OCI-LY1 (cell line): ENCODE data around the gene PFN3.

Experiments
- EZH2 ChIP-seq: fragments of 200-600 bp; sonication (generic), shearing (Covaris generic); IDR thresholded peaks from 2 replicates; pipeline ENCODE4 v1.8.0; 2017; ENCODE audit warnings: borderline replicate concordance, mixed run types, mild to moderate bottlenecking, antibody characterized with exemption, low read length, moderate library complexity, mixed read lengths
- TF ChIP-seq, protein P1 (sequence below): fragments of 200-600 bp; sonication (generic), shearing (Covaris generic); IDR thresholded peaks from 2 replicates; pipeline ENCODE4 v1.5.1; 2017; ENCODE audit warnings: mild to moderate bottlenecking, antibody characterized with exemption, low read length, moderate library complexity, mixed read lengths

DNA sequence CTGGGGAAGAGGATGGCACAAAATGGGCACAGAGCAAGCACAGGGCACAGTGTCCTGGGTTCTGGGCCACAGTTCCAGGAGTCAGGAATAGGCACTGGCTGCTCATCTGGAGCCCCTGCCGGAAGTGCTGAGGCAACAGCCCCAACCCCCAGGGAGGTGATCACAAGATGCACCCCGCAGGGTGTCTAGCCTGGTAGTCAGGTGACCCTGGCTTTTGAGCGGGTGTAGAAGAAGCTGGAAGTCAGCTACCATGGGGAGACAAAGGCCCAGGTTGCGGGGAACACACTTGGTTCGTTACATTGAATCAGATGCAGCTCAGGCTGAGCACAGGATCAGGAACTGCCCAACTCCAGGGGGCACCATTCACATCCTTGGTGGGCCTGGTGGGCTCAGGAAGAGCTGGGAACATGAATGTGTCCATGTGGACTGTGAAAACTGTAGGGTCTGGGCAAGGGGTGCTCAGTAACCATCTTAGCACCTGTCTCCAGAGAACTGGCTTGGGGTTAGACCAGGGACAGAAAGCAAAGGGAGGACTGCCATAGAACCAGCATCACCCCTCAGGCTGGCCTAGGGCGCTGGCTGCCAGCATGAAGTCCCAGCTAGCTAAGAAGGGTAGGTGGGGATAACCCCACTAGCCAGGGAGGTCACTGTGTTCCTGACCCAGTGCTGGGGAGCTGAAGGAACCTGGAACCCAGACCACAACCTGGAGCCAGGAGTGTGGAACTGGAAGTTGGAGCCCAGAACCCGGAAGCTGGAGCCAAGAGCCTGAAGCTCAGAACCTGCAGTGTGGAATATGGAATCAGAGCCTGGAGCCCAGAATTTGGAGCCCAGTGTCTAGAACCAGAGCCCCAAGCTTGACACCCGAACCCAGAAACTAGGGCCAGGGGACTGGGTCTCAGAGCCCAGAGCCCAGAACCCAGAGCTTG lies 22.3 kb downstream of the PFN3 start:
- TF ChIP-seq, protein P1, sequence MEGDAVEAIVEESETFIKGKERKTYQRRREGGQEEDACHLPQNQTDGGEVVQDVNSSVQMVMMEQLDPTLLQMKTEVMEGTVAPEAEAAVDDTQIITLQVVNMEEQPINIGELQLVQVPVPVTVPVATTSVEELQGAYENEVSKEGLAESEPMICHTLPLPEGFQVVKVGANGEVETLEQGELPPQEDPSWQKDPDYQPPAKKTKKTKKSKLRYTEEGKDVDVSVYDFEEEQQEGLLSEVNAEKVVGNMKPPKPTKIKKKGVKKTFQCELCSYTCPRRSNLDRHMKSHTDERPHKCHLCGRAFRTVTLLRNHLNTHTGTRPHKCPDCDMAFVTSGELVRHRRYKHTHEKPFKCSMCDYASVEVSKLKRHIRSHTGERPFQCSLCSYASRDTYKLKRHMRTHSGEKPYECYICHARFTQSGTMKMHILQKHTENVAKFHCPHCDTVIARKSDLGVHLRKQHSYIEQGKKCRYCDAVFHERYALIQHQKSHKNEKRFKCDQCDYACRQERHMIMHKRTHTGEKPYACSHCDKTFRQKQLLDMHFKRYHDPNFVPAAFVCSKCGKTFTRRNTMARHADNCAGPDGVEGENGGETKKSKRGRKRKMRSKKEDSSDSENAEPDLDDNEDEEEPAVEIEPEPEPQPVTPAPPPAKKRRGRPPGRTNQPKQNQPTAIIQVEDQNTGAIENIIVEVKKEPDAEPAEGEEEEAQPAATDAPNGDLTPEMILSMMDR, result peak; percentile 11; the same call in 1 of the 2 replicates
- TF ChIP-seq EZH2, result no peak
